GM19463 (cell line): Measurements from ENCODE around the gene GSG1L.
"Not testable (repeated sequence)": the region's sequence is repeated elsewhere in the genome, so short reads cannot be mapped to it uniquely, and the experiment has no call there.

Experiments
- ATAC-seq: cut with Tn5 transposase; IDR thresholded peaks from one replicate; pipeline ENCODE4 v1.9.1; 2021; ENCODE audit warnings: mild to moderate bottlenecking, moderate library complexity; ENCODE audit not compliant: unreplicated experiment

The GSG1L gene

DNA sequence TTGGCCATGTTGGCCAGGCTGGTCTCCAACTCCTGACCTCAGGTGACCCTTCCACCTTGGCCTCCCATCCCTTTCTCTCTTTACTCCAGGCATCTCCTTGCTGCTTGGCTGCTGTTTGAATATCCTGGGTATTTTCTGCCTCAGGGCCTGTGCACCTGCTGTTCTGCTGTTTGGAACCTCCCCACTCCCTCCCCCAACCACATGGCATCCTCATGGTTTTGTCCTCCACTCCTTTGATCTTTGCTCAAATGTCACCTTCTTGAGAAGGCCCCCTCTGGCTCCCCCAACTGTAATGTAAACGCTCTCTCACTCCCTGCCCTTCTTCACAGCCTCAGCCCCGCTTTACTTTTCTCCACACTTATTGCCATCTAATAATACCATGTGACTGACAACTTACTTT, 152.0 kb downstream of the GSG1L start:
- ATAC-seq: no peak

DNA sequence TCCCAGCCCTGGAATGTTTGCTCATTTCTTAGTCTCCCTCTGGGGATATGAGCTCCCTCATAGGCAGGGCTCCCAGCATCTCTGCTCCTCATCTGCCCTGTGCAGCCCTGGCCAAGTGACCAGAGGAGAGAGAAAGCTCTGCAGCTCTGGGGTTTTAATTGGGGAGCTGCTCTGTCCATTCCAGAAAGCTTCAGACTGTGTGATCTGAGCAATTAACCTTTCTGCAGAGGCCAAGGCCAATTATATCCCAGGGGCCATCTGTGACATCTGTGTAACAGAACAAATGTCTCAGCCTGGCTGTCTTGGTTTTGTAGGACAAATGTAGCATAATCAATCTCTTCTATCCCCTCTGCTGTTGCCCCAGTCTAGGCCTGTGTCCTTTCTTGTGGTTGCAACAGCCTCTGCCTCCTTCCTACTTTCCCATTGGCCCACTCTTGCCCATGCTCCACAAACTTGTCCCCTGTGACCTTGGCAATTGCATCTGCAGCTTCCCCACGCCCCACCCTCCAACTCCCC, 156.0 kb downstream of the GSG1L start:
- ATAC-seq: no peak

DNA sequence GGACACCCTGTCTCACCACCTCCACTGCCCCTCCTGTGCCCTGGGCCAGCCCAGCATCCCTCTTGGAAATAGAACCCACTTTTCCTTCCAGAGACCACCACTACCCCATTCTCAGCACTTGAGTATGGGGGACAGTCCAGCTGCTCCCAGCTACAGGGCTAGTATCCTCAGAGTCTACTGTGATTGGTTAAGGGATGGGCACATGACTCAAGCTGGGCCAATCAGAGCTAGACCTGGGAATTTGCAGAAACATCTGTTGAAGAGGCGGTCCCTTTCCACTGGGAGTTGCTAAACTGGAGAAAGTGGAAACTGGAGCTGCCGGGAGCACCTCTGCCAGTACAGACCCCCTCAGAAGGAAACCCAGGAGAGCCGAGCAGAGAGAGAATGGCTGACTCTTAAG, 156.6 kb downstream of the GSG1L start:
- no peak for ATAC-seq

DNA sequence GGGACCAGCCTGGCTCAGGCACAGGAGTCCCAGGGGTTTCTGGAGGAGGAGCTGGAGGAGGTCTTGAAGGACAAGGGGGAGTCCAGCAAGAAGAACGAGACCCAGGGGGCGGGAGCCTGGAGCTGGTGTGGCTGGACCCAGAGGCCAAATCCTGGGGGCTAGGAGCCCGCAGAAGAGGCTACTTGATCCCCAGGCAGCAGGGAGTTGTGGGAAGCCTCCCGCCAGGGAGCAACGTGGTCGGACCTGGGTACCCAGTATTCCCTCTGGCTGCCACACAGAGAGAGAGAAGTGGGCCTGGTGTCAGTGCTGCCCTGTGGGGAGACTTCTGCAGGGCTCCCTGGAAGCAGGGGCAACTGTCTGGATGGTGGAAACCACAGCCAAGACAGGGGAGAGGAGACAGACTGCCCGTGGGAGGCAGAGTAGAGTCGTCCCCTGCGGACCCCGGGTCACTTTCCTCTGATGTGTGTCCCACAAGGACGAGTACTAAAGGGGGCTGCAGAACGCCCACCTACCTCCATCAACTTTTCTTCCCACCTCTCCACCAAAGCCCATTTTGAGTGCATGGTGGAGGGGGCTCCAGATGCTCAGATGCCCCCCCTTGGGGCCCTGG, 160.4 kb downstream of the GSG1L start:
- ATAC-seq: no peak

DNA sequence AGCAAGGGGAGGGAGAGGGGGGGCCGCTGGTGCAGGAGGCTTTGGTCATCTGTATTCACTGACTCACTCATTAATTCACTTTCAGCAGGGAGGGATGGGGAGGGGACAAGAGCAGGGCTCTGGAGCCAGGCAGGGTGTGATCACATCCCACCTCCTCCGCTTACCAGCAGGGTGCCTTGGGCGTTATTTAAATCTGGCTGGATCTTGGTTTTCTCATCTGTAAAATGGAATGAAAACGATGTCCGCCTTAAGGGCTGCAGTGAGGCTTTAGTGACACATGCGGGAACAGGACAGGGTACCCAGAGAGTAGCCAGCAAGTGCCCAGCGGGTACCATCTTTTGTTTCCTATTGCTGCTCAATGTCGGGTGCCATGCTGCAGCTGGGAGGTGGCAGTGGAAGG, 161.0 kb downstream of the GSG1L start:
- no peak for ATAC-seq

DNA sequence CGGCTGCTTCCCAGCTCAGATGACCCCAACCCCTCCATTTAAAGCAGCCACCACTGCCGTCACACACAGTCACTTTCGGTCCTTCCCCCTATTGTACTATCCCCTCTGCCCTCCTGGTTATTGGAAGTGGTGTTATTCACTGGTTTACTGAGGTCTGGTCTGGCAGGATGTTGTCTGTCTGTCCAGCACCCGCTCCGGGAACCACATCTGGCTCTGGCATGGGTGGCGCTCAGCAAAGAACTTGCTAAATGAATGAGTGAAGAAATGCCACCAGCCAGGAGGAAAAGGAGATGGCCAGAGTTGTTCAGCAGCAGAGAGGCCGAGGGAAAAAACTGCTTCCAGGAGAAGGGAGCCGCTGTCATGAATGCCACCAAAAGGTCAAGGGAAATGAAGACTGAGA, 161.6 kb downstream of the GSG1L start:
- ATAC-seq: no peak

DNA sequence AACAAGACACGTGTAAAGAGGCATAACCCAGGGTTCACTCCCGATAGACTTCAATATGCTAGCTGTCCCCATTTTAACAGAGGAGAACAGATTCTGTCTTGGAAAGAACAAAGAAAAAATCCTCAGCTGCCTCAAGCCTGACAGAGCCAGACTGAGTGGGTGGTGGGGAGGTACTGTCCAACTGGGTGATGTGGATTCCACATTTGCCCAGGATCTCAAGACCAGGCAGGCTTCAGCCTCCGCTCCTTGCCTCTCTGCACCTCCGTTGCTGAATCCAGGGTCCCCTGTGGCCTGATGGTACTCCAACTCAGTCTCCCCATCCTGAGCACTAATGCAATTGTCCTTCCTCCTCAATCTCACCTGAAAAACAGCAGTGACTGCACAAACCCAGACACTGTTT, 163.8 kb downstream of the GSG1L start:
- no peak for ATAC-seq

DNA sequence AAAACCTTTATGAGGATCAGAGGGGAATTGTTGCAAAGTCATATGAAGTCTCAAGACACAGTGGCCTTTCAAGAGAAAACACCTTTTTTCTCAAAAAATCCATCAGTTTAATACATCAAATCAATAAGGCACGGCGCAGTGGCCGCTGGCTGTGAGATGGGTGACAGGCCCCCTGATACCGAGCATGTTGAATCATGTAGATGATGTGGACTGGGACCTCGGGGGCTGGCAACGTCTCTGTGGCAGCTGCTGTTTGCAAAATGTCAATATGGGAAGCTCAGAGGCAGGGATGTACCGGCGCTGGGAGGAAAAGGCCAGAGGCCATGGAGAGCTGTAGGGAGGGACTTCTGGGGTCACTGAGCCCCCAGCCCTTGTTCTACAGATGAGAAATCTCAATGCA, 169.1 kb downstream of the GSG1L start:
- no peak for ATAC-seq

DNA sequence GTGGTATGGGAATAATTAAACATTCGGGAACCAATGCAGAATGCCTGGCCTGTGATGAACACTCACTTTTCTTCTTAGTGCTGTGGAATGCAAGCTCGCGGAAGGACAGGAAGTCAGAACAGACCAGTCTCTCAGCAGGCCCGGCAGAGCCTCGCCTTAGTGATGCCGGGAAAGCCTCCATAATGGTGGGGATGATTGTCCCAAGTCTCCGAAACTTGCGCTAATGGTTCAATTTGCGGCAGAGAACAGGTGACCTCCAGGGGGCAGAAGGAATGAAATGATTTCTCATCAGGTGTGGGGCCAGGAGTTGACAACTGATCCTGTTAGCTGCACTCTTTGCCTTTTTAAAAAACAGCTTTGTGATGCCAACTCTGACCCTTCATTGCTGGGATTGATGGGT, 170.6 kb downstream of the GSG1L start:
- no peak for ATAC-seq

DNA sequence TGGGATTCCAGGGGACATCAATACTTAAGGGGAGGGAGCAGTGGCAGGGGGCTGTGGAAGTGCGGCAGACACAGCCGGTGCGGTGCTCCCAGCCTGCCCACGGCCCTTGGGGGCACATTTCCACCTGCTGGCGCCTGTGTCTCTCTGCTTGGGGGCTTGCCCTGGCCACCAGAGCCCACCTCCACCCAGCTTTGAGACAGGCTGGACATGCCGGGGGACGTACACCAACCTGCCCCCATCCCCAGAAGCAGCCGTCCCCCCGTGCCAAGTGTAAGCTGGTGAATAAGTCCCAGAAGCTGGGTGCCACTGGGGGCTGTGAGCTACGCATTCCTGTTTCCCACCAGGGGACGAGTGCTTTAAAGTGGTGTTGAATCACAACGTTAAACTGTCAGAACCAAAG, 172.6 kb downstream of the GSG1L start:
- ATAC-seq: no peak

DNA sequence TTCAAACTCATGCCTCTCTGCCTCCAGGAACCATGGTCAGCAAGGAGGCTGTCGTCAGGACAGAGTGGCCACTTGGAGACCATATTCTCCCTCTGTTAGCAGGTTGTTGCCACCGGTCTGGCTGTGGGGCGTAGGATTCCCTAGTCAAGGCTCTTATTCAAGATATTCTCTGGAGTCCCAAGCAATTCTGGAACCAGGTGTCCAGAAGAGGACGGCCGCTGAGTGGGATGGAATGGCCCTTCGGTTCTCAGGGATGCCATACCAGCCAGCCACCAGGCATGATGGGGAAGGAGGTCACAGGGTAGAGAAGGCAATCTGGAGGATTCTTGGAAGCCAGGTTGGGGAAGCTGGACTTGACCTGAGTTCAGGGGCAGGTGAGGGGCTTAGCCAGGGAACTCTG, 173.5 kb downstream of the GSG1L start:
- ATAC-seq: no peak

DNA sequence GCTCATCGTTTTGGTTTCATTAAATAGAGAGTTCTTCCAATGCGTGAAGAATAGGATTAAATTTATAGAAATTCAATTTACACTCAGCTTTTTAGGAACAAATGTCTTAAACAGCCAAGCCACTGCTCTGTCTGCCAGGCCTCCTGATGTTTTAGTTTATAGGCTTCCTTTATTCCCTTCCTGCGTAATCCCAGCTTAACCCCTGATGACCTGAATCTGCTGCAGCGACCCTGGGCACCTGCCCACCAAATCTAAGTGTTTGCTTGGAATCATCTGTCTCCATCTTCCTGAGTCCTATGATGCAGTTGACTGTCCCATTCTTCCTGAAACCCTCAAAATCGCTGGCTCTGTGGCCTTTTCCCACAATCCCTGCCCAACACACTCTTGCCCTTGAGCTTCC, 179.9 kb downstream of the GSG1L start:
- no peak for ATAC-seq

DNA sequence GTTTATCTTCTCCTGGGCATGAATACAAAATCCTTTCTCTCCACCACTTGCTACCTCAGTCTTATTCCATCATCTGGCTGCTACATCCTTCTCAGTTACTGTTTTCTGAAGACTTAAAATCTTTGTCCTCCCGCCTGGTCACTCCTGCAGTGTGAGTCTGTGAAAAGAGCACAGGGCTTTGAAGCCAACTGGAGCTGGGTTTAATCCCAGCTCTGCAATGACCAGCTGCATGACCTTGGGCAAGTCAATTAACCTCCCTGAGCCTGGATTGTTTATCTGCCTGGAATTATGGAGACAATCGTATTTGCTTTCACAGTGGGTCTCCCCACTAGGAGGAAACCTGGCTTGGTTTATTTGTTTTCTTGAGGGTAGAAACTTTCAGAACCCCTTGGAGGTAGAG, 183.2 kb downstream of the GSG1L start:
- ATAC-seq: no peak

DNA sequence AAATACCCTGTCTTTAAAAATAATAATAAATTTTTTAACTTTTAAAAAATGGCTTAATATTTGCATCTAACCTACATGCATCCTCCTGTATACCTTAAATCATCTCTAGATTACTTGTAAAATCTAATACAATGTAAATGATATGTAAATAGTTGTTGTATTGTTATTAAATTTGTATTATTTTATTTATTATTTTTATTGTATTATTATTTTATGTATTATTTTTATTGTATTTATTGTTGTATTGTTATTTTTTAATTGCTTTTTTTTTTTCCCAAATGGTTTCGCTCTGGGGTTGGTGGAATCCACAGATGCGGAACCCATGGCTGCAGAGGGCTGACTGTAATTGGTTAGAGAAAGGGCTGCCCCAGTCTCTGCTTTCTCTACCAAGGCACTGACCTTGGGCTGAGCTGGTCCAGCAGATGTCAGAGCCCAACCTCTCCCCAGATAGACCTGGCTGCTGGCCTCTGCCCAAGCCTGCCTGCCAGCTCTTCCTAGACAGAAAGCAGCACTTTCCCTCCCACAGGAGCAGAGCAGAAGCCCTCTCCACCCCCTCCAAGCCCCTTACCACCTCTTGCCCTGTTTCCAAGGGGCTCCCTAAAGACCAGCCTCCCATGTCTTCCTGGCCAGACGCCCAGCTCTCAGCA, 183.8 kb downstream of the GSG1L start:
- no peak for ATAC-seq

DNA sequence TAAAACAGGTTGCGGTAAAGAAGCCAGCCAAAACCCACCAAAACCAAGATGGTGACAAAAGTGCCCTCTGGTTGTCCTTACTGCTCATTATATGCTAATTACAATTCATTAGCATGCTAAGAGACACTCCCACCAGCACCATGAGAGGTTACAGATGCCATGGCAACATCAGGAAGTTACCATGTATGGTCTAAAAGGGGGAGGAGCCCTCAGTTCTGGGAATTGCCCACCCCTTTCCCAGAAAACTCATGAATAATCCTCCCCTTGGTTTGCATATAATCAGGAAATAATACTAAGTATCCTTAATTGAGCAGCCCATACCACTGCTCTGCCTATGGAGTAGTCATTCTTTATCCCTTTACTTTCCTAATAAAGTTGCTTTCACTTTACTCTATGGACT, 190.9 kb downstream of the GSG1L start:
- ATAC-seq: not testable (repeated sequence)

DNA sequence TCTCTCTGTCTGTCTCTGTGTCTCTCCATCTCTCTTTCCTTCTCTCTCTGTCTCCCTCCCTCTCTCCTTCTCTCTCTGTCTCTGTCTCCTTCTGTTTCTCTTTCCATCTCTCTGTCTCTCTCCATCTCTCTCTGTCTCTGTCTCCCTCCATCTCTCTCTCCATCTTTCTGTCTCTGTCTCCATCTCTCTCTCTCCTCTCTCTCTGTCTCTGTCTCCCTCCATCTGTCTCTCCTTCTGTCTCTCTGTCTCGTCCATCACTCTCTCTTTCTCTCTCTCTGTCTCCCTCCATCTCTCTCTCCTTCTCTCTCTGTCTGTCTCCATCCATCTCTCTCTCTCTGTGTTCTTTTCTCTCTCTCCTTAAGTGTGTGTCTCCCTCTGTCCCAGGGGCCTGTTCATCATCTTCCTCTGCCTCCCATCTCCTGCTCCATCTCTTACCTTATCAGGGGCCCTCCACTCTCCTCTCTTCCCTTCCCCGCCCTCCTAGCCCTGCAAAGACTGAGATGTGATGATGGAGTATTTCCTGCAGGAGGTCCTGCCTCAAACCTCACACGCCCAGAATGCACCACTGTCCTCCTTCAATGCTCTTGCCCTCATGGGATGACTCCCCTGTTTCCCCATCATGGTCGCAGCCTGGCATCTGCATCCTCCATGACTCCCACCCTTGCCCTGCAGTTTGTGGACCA, 193.3 kb downstream of the GSG1L start:
- ATAC-seq: no peak

DNA sequence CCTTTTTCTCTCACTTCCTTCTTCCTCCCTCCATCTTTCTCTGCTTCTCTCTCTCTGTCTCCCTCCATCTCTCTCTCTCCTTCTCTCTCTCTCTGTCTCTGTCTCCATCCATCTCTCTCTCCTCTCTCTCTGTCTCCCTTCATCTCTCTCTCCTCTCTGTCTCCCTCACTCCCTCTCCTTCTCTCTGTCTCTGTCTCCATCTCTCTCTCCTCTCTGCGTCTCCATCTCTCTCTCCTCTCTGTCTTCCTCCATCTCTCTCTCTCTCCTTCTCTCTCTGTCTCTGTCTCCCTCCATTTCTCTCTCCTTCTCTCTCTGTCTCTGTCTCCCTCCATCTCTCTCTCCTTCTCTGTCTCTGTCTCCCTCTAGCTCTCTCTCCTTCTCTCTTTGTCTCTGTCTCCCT, 194.1 kb downstream of the GSG1L start:
- no peak for ATAC-seq

DNA sequence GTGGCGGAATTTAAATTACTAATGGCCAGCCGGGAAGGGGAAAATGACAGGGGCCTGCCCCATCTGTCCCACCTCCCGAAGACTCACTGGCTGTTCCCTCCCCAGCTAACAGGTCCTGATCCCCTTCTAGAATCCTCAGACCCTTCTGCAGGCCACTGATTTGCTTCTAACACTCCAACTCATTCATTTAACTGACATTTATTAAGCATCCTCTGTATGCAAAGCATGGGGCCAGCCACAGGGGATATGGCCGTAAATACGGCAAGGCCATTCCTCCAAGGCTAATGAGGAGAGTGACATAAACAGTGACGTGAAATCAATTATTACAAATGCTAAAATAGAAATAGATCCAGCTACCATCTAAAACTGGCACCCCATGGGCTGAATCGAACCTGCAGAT, 195.3 kb downstream of the GSG1L start:
- no peak for ATAC-seq

DNA sequence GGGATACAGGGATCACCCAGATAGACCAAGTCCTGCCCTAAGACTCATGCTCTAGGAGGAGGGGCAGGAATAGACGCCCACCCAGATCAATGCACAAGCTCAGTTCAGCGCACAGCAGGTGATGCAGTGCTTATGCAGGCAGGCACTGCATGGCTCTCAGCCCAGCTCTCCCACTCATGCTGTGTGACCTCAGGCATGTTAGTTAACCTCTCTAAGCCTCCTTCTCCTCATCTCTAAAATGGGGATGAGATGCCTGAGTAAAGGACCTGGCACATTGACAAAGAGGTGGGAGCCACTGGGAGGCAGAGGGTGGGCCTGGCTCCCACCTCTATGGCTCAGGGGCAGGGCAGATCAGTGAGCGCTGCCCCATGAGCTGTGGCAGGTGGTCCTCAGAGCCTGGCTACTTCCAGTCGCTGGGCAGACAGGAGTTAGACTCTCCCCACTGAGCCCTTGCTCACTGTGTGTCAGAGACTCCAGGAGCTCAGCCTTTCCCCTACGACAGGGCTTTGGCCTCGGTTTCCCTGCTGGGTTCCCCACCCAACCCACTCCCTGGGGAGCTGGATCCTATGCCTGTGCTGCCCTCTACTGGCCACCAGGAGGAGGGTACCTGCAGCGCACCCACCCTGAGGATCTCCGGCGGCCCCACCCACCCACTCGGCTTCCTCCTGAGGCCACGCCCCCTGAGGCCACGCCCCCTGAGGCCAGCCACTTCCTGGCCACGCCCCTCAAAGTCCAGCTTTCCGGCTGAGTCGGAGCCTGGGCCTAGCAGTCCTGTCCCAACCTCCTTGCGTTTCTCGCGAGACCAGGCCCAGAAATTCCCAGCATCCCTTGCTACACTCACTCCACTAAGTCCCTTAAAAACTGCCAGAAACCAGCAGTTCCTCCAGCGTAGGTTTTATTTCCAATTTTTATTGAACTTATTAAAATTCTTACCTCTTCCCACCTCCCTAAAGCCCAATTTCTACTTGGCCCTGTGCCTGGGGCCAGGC, 196.1 kb downstream of the GSG1L start:
- no peak for ATAC-seq

DNA sequence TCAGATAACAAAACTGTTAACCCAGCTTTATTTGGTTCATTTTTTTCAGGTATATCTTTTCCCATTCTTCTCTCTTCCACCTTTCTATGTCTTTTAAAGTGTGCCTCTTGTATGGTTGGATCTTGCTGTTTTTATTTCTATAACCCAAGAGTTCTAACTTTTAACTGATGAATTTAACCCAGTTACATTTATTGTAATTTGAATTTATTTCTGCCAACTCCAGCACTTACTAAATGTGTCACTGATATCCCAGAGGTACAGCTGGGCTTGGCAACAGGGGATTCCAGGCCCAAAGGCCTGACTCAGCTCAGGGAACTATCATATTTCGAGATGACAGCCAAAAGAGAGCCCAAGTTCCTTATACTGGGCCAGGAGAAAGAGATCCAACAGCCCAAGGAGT, 200.1 kb downstream of the GSG1L start:
- no peak for ATAC-seq

DNA sequence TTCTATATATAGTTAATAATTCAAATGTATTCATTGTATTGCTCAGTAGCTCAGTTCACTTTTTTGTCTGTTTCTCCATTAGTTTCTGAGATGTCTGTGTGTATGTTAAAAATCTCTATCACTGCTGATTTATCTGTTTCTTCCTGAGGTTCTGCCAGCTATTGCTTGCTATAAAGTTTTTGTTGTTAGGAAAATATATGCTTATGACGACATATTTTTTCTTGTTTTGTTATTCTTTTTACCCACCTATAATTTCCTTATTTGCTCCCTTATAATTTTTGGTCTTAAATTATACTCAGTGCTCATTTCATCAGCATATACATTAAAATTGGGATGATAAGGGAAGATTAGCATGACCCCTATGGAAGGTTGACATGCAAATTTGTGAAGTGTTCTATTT, 200.6 kb downstream of the GSG1L start:
- no peak for ATAC-seq
